HEK293 (cell line): ENCODE results near the gene FMNL3.

Experiments used
- CTCF ChIA-PET: fragments of 350-600 bp; formaldehyde crosslinking; extraction: SDS; loops from one replicate; lab custom pipeline; 2021; ENCODE audit warnings: antibody characterized with exemption; lab: Yijun Ruan, JAX
- POLR2A ChIA-PET: fragments of 300-600 bp; formaldehyde crosslinking; extraction: SDS; loops from one replicate; lab custom pipeline; 2020; ENCODE audit warnings: antibody characterized with exemption, inconsistent platforms; lab: Yijun Ruan, JAX
- H3K27ac ChIP-seq: fragments of 200-500 bp; sonication (Bioruptor generic); 2 replicates; pipeline ENCODE4 v1.5.1; 2014; ENCODE audit warnings: low read depth, low read length, control low read depth, inconsistent platforms; ENCODE audit errors: extremely low read depth
- H3K36me3 ChIP-seq, 2 experiments: fragments of 200-500 bp in 1 of 2; sonication (Bioruptor generic) in 1 of 2; 1 replicate in 1 of 2; 2 replicates in 1 of 2; pipeline ENCODE4 v1.5.1; 2014 to 2017; ENCODE audit warnings: inconsistent platforms in 2 of 2, low read length in 2 of 2; ENCODE audit not compliant: control insufficient read depth in 2 of 2, insufficient read depth in 1 of 2
- H3K4me1 ChIP-seq: fragments of 200-500 bp; sonication (Bioruptor generic); 2 replicates; pipeline ENCODE4 v1.5.1; 2014; ENCODE audit warnings: mild to moderate bottlenecking, low read length, inconsistent platforms; ENCODE audit not compliant: control insufficient read depth, insufficient read depth
- H3K4me3 ChIP-seq: 2 replicates; pipeline ENCODE4 v1.5.1; 2011; ENCODE audit warnings: low read depth, mild to moderate bottlenecking, control low read depth, low read length, moderate library complexity
- H3K9me3 ChIP-seq: fragments of 200-500 bp; sonication (Bioruptor generic); 2 replicates; pipeline ENCODE4 v1.5.1; 2014; ENCODE audit warnings: low read depth, low read length, inconsistent platforms; ENCODE audit not compliant: control insufficient read depth, insufficient read depth
- ELK4 ChIP-seq: IDR thresholded peaks from 2 replicates; pipeline ENCODE4 v1.6.1; 2011; ENCODE audit warnings: mild to moderate bottlenecking, low read depth, low read length, borderline replicate concordance
- GLI2 ChIP-seq: fragments of 450-650 bp; formaldehyde crosslinking; IDR thresholded peaks from 2 replicates; pipeline ENCODE4; 2017; ENCODE audit warnings: missing biosample characterization, missing genetic modification characterization, low read depth, borderline replicate concordance
- GLIS1 ChIP-seq: fragments of 450-650 bp; formaldehyde crosslinking; IDR thresholded peaks from 2 replicates; pipeline ENCODE4 v1.5.1; 2016; ENCODE audit warnings: missing biosample characterization, missing genetic modification characterization
- IKZF3 ChIP-seq: fragments of 450-650 bp; IDR thresholded peaks from 2 replicates; pipeline ENCODE4 v1.5.0; 2018; ENCODE audit warnings: missing biosample characterization, mild to moderate bottlenecking, missing genetic modification characterization, moderate library complexity
- OSR2 ChIP-seq: fragments of 450-650 bp; formaldehyde crosslinking; IDR thresholded peaks from 2 replicates; pipeline ENCODE4 v1.5.1; 2016; ENCODE audit warnings: missing biosample characterization, missing genetic modification characterization
- SP7 ChIP-seq: fragments of 450-650 bp; formaldehyde crosslinking; IDR thresholded peaks from 2 replicates; pipeline ENCODE4 v1.5.1; 2016; ENCODE audit warnings: missing biosample characterization, missing genetic modification characterization
- WT1 ChIP-seq: fragments of 450-650 bp; formaldehyde crosslinking; IDR thresholded peaks from 2 replicates; pipeline ENCODE4 v1.5.1; 2016; ENCODE audit warnings: missing biosample characterization, missing genetic modification characterization
- ZBTB17 ChIP-seq: fragments of 450-650 bp; formaldehyde crosslinking; IDR thresholded peaks from 2 replicates; pipeline ENCODE4 v1.5.1; 2016; ENCODE audit warnings: missing biosample characterization, missing genetic modification characterization
- ZNF10 ChIP-seq: fragments of 450-650 bp; formaldehyde crosslinking; IDR thresholded peaks from 2 replicates; pipeline ENCODE4 v1.5.1; 2017; ENCODE audit warnings: missing biosample characterization, missing genetic modification characterization
- ZNF132 ChIP-seq: fragments of 450-650 bp; formaldehyde crosslinking; IDR thresholded peaks from 2 replicates; pipeline ENCODE4 v1.5.1; 2017; ENCODE audit warnings: missing biosample characterization, missing genetic modification characterization, borderline replicate concordance
- ZNF157 ChIP-seq: fragments of 450-650 bp; formaldehyde crosslinking; IDR thresholded peaks from 2 replicates; pipeline ENCODE4 v1.5.1; 2016; ENCODE audit warnings: missing biosample characterization, missing genetic modification characterization
- ZNF311 ChIP-seq: fragments of 450-650 bp; formaldehyde crosslinking; IDR thresholded peaks from 2 replicates; pipeline ENCODE4 v1.5.1; 2017; ENCODE audit warnings: missing biosample characterization, missing genetic modification characterization, borderline replicate concordance
- ZNF404 ChIP-seq: fragments of 450-650 bp; formaldehyde crosslinking; IDR thresholded peaks from 2 replicates; pipeline ENCODE4 v1.5.1; 2017; ENCODE audit warnings: missing biosample characterization, missing genetic modification characterization
- ZNF449 ChIP-seq: fragments of 450-650 bp; formaldehyde crosslinking; IDR thresholded peaks from 2 replicates; pipeline ENCODE4 v1.5.1; 2017; ENCODE audit warnings: missing biosample characterization, mild to moderate bottlenecking, missing genetic modification characterization, moderate library complexity
- ZNF510 ChIP-seq: fragments of 450-650 bp; formaldehyde crosslinking; IDR thresholded peaks from 2 replicates; pipeline ENCODE4 v1.5.1; 2018; ENCODE audit warnings: mild to moderate bottlenecking, missing genetic modification characterization, missing biosample characterization; ENCODE audit not compliant: insufficient replicate concordance
- ZNF521 ChIP-seq: fragments of 450-650 bp; formaldehyde crosslinking; IDR thresholded peaks from 2 replicates; pipeline ENCODE4 v1.5.1; 2017; ENCODE audit warnings: missing biosample characterization, mild to moderate bottlenecking, missing genetic modification characterization
- ZNF600 ChIP-seq: fragments of 450-650 bp; formaldehyde crosslinking; IDR thresholded peaks from 2 replicates; pipeline ENCODE4 v1.5.1; 2016; ENCODE audit warnings: missing biosample characterization, missing genetic modification characterization
- ZNF692 ChIP-seq: fragments of 450-650 bp; formaldehyde crosslinking; IDR thresholded peaks from 2 replicates; pipeline ENCODE4 v1.5.1; 2016; ENCODE audit warnings: missing biosample characterization, missing genetic modification characterization
- ZNF768 ChIP-seq: fragments of 450-650 bp; formaldehyde crosslinking; IDR thresholded peaks from 2 replicates; pipeline ENCODE4 v1.5.1; 2018; ENCODE audit warnings: missing biosample characterization, mild to moderate bottlenecking, missing genetic modification characterization
- ZNF792 ChIP-seq: fragments of 450-650 bp; formaldehyde crosslinking; IDR thresholded peaks from 2 replicates; pipeline ENCODE4 v1.5.1; 2016; ENCODE audit warnings: missing biosample characterization, missing genetic modification characterization

The FMNL3 gene

GRCh38 chr12:49692851-49693250 is 14.4 kb downstream of the FMNL3 start (continued):
- TF ChIP-seq ZNF449 (no peak), OSR2 (tag by site-specific recombination) (no peak), ZNF768 (tag by site-specific recombination) (no peak), ZNF510 (tag by site-specific recombination) (no peak), ZNF157 (tag by site-specific recombination) (no peak), ZNF311 (tag by site-specific recombination) (no peak), ZNF521 (tag by site-specific recombination) (no peak), IKZF3 (no peak)

- TF ChIP-seq SP7 (tag by site-specific recombination) = peak; percentile 86
- peak; percentile 48; the same call in 1 of the 2 replicates for TF ChIP-seq ZNF600 (tag by site-specific recombination)
- TF ChIP-seq ZNF10 (tag by site-specific recombination) = no peak
- peak; percentile 99 for TF ChIP-seq WT1 (tag by site-specific recombination)
- TF ChIP-seq GLIS1 = peak; percentile 58
- TF ChIP-seq ZNF404 (tag by site-specific recombination) = no peak
- no peak for TF ChIP-seq ZNF132
- TF ChIP-seq ZNF692 = 0 out of 2 replicates have a peak, but pooled peaks have one; percentile 32
- peak; percentile 69 for TF ChIP-seq ZBTB17 (tag by site-specific recombination)
- no peaks in the 10 kb centered on the region for H3K9me3 ChIP-seq
- no peak overlapping the region for H3K27ac ChIP-seq
- no peak overlapping the region for H3K4me3 ChIP-seq
- ChIA-PET POLR2A (no interaction called here), CTCF (interaction anchor here (0.6 to 1.7 kb wide), 3 partner anchors 52 to 597 kb away, joined by 3 to 6 read pairs (median 3); partner anchors contain the start of gene TMBIM6)
- no peaks in the 10 kb centered on the region for H3K36me3 ChIP-seq
- peaks cover 9% of the 10 kb centered on the region for H3K4me1 ChIP-seq
Measured at GRCh38 chr12:49689785-49690184, 17.4 kb downstream of the FMNL3 start.

- TF ChIP-seq ZNF792 (tag by site-specific recombination) = no peak
- TF ChIP-seq ELK4 = no peak
- no peak for TF ChIP-seq GLI2 (tag by site-specific recombination)
- TF ChIP-seq OSR2 (tag by site-specific recombination) = no peak
- Histone ChIP-seq H3K9me3 (no peaks in the 10 kb centered on the region), H3K4me1 (peaks cover 11% of the 10 kb centered on the region), H3K4me3 (no peak overlapping the region), H3K27ac (no peak overlapping the region), H3K36me3 (no peaks in the 10 kb centered on the region)
- CTCF ChIA-PET = interaction anchor here (0.6 to 1.5 kb wide), 3 partner anchors 14 to 597 kb away, joined by 3 read pairs; partner anchors contain the start of gene TMBIM6
- POLR2A ChIA-PET = no interaction called here
Measured at GRCh38 chr12:49689237-49689636, 18.0 kb downstream of the FMNL3 start.
